Stimulated activated CD8-positive, alpha-beta memory T cell treated with anti-CD3 and anti-CD28 coated beads, Interleukin-12 subunit alpha, Interleukin-12 subunit beta, amount 100 ng/mL, for 1 hour (primary cell): ENCODE data around the gene RING1.

ENCODE experiments used
- DNase-seq: peaks from one replicate; pipeline ENCODE4 v3.0.0-alpha.2; 2020; ENCODE audit warnings: low read depth

RING1 gene

DNA sequence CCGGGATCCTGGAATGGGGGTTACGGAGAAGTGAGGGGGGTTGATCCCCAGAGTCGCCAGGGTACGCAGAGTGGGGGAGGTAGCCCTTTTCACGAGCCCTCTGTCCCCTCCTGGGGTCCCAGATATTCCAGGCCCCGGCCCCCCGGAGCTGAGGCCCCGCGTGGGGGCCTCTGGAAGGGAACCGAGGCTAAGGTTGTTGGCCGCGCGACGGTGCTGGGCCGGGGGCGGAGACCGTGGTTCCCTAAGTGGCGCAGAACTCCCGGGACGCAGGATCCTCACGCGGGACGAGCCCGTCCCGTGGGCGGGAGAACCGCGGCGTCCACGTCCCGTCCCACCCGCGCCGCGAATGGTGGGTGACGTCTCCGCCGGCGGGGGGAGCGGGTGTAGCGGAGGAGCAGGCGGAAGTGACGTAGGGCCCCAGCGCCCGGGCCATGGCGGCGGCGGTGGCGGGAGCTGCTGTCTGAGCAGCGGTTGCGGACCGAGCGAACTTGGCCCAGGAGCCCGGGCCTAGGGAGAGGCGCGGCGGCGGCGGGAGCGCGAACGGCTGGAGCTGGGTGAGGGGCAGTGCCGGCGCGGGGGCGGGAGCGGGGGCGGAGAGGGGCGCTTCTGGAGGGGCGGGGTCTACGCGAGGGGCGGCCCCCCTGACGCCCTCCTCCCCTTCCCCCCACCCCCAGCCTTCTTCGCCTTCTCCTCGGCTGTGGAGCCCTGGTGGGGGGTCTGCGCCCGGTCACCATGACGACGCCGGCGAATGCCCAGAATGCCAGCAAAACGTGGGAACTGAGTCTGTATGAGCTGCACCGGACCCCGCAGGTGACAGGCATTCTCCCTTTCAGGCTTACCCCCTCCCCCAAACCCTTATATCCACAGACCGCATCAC is at the start of gene RING1:
RING1 (plus strand) TSS at position 410 of the 877 bp plus-strand sequence; CDS start at position 733, 323 bp downstream.
- DNase-seq: peak; percentile 77

DNA sequence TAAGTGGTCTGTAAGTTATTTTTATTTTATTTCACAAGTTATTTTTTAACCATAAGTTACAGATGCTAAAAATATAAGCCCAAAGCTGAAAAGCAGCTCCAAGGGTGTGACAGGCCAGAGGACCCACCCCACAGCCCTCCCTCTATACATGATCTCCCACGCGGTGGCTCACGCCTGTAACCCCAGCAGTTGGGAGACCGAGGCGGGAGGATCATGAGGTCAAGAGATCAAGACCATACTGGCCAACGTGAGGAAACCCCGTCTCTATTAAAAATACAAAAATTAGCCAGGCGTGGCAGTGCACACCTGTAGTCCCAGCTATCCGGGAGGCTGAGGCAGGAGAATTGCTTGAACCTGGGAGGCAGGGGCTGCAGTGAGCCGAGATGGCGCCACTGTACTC is 48.2 kb upstream of the RING1 start:
- no peak for DNase-seq

DNA sequence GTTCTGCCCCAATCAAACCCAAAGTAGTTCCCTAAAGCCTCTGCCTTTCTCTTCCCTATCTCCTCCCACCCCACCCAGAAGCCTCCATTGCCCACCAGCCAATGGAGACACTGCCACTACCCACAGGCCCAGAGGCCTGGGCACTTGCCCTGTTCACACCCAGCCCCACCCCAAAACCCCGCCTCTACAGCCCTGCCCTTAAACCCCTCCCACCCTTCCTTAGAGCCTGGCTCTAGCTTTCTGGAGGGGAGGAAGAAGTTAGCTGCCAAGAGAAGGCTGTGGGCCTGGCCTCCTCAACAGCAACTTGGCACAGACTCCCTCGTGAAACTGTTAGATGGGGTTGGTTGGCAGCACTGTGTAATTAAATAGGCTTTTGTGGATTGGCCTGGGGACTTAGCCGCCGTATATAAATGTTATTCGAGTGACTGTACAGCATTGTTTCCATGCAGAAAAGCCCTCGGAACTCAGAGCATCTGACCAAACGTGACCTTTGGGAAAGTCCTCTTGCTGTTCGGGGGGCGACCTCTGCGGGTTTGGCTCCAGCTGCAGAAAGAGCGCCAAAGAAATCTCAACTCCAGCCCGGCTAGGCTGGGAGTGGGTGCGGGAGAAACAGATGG is 47.5 kb upstream of the RING1 start:
- no peak for DNase-seq

DNA sequence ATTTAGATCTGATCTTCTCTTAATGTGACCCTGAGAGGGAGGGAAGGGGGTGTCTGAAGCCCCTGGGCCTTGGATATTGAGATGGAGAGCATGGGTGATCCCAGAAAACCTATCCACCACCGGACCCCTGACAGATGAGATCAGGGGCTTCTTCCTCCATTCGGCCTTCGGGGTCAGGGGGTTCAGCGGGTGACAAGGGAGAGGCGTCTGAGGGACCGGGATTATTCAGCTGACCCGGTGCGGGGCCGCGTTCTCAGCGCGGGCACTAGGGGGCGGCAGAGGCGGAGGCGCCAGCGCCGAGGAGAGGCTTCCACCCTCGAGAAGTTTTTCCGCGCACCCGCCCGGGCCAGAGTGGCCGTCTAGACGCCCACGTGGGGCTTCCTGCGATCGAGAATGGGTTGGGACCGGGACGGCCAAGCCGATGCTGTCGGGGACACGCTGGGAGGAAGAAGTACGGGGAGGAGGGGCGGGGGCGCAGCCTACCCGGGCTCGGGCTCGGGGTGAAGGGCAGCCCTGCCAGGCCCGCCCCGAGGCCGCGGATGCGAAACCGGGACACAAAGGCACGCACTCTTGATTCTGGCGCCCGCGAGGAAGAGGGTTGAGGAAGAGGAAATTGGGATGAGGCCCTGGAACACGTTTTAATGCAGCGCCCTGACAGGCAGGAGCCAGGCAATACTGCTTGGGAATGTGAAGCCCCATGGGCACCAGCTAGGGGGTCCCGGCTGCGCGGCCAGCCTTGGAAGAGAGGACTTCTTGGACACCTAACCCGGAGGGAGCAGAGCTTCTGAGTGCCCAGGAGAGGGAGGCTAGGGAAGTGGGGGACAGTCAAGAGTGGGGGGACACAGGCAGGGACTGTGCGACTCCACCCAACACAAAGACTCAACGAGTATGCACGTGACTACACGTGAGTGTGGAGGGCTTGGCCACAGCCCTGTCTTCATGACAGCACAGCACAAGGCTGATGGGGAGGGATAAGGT is 46.7 kb upstream of the RING1 start:
- peak; percentile 73 for DNase-seq

DNA sequence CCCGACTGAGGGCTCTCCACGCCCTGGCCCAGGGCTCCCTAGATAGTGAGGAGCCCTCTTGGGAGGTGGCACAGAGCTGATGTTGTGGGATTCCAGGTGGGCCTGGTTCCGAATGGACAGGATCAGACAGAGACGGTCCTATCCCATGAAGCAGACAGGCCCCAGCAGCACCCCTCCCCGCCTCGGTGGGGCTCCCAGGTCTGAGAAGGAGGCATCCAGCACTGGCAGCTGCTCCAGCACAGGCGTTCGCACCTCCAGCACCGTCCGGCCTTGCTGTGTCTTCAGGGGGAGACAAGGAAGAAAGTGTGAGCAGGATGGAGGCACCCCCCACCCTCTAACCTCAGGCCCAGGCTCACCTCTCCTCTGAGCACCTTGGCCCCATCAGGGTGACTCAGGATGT is 44.8 kb upstream of the RING1 start:
- no peak for DNase-seq

DNA sequence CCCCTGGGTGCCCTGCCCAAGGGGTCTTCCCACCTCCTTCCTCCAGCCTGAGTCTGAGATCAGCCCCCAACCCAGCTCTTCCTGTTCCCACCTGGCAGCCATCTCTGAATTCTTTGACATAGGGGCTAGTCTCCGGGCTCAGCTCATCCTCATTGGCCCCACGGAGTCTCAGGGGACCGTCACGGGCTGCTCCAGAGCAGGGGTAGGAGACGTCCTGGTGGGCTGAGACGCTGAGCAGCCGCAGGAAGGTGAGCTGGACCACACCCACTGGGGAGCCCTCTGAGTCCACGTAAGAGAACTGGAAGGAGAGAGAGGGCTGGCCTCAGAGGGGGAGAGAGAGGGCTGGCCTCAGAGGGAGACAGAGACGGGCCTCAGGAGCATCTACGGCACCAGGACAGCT is 44.1 kb upstream of the RING1 start:
- DNase-seq: no peak

DNA sequence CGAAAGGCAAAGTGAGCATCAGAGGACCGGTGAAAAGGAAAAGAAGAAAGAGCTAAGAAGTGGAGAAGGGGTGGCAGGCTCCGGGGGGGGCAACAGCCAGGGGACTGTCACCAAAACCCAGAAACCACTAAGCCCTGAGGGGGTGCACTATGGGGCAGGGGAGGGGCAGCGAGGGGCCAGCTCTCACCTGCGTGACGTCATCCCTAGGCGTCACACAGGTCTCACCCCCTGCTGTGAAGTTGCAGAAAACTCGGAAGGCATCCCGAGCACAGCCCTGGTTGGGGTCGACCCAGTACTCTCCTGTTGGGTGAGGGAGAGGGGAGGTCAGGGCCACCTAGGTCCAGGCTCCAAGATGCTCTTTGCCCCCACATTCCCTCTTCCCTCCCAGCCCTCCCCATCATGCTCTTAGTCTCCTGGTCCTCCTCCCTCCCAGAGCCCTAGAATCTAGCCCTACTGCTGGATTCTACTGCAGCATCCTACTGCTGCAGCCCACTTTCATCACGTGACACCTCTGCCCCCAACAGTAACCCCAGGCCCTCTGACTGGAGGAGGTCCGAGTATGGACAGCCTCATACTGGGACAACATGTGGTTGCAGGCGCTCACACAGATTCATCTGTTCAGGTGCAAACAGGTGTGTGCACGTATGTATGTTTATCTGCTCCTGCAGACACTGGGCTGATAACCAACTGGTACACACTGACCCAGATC is 43.5 kb upstream of the RING1 start:
- DNase-seq: no peak

DNA sequence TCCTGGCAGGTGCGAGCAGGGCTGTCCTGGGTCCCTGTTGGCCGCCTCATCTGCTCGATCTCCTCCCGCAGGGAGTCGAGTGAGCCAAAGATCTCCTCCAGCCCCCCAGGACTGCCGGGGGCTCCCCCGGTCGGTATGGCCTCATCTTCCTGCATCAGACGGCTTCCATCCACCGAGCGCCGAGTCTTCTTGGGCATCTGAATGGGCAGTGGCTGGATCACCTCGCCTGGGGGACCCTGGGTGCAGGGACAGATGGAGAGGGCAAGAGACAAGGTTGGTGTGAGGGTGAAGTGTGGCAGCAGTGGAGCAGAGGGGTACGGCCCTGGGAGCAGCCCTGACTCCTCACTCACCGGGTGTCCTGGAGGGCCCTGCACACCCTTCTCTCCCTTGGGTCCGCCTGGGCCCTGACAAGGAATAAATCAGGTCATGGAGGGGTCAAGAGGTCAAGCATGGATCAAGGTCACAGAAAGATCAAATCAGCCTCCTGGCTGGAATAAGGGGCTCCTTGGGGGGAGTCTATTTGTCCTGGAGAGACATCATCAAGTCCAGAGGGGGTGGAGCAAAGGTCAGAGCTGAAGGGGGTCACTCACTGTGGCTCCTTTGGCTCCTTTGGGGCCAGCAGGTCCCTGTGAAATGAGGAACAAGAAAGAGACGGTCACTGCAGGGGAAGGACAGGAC is 42.6 kb upstream of the RING1 start:
- DNase-seq: no peak

DNA sequence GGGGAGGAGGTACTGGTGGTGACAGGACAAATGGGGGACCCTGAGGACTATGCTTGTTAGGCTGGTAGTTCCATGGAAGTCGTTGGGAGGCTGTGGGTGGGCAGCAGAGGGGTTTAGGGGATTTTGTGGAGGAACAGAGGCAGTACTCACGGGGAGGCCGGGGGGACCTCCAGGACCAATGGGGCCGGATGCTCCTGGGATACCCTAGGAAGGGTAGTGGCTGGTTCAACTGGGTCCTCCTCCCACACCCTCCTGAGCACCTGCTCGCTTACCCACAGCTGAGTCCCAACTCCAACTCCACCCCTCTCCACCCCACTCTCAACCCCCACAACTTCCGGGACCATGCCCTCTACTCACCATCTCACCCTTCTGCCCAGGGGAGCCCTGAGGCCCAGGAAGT is 41.9 kb upstream of the RING1 start:
- no peak for DNase-seq

DNA sequence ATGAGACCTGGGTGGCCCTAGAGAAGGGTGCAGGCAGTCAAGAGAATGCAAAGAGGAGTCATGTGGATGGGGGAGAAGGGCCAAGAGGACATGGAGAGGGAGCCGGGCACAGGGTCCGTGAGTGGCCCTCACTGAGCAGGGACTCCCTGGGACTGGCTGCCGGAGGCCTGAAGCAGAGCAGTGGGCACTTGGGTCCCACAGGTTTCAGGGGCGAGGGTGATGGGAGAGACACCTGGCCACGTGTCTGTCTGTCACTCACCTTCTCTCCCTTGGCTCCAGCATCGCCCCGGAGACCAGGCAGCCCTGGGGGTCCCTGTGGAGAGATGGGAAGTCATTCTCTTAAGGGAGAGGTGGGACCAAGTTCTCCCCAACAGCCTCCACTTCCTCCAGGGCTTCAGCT is 41.5 kb upstream of the RING1 start:
- no peak for DNase-seq

DNA sequence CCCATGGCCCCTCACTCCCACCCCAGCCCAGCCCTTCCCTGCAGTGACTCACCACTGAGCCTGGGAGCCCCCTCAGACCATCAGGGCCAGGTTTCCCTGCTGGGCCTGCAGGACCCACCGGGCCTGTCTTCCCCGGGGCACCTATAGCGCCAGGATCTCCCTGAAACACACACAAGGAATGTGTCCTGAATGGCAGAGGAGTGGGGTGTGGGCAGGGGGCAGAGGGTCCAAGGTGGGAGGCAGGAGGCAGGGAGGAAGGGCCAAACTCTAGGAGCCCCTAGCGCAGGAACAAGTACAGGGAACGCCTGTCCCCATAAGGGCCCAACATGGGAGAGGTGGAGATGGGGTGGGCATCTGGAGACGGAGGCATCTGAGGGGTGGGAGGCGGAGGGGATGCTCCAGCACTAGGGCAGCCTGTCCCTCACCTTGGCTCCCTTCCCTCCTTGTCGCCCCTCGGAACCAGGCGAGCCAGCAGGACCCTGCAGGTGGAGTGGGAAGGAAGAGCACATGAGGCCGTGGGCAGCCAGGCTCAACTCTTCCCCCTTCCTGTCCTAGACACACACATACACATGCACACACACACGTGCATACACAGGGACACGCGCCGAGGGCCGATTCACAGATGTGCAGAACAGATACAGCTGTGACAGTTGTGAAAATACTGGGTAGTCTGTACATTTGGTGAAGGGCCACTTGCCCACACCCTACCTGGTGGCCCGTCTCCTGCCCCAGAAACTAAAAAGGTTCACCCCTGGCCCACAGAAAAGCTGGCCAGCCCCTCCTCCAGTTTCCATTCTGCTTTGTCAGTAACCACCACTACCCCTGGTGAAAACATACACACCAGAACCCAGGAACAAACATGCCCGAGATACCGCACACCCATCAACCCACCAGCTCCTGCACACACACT is 40.7 kb upstream of the RING1 start:
- DNase-seq: no peak

DNA sequence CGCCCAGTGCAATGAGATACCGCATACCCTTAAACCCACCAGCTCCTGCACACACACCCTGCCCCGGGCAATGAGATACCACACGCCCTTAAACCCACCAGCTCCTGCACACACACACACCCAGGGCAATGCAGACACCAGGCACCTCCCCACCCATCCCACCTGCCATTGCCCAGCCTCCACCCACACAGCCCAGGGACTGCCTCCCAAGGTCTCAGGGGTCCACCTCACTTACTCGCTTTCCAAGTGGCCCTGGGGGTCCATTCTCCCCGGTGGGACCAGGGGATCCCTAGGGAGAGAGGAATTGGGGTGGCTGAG is 40.1 kb upstream of the RING1 start:
- no peak for DNase-seq

DNA sequence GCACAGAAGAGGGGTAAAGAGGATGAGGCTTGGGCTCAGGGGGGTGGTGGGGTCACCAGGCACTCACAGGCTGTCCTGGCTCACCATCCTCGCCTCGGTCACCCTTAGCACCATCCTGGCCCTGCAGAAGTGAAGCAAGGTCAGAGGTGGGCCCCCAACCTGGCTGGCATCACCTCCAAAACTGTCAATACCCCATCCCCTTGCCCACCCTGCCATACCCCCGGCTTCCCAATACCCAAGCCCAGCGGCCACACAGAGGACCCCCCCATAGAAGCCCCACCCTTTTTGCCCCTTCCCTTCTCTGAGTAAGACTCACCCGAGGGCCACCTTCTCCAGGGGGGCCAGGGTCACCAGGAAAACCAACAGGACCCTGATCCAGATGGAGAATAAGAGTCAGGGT is 39.7 kb upstream of the RING1 start:
- DNase-seq: no peak

DNA sequence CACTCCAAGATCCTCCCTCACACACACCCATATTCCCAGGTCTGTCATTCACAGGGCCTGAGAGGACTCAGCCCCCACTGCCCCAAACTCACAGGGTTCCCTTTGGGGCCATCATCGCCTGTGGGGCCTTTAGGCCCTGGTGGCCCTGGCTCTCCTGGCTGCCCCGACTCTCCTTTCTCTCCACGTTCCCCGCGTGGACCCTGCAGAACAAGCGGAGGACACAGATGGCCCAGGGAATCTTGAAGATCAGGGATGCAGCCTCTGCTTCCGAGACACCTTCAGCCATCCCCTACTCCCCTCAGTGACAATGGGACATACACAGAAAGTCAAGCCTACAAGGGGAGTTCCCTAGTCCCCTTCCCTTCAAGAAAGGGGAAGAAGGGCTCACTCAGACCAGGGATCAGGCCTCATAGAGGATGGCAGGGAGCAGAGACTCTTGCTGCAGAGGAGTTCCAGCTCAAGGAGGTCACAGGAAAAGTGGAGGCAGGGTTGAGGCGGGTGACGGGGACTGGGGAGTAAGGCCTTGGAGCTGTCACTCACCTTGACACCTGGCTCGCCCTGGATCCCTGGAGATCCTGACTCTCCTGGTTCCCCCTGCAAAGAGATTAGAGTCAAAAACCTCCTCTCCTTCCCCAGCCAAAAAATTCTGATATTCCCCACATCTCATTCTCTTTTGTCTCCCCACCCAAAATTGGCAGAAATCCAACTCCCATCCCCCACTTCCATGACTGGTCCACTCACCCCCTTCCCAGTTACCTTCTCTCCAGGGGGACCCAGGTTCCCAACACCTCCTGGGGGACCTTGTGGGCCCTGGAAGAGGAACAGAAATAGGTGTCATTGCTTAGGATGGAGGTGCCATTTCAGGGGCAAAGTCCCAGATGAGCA is 38.8 kb upstream of the RING1 start:
- no peak for DNase-seq

DNA sequence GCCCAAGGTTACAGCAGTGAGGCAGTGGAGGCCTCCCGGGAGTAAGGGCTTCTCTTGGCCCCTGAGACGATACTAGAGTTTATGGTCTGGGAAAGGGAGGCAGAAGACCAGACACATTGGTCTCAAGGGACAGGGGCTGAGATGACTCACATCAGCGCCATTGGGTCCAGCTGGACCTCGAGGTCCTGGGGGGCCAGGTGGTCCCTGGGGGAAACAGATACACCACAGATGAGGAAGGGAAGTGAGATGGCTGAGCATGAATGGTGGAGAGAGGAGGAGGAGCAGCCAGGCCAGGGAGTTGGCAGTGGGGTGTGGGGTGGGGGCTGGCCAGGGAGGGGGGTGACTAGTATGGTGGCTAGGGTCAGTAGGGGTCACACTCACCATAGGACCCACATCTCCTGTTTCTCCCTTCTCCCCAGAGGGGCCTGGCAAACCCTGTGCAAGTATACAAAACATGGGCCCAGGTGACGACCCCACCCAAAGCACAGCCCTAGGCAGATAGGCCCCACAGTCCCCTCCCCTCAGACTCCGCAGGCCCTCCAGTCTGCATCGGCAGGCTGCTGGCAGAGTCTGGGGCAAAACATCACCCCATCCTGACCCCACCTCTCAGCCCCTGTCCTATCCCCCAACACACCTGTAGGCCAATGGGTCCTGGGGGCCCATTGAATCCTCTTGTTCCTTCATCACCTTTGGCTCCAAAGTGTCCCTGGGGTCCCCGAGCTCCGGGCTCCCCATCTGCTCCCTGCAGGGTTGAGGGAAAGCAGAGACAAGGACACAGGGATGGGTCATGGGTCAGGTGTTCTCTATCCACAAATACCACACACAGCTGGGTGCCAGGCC is 37.9 kb upstream of the RING1 start:
- no peak for DNase-seq

DNA sequence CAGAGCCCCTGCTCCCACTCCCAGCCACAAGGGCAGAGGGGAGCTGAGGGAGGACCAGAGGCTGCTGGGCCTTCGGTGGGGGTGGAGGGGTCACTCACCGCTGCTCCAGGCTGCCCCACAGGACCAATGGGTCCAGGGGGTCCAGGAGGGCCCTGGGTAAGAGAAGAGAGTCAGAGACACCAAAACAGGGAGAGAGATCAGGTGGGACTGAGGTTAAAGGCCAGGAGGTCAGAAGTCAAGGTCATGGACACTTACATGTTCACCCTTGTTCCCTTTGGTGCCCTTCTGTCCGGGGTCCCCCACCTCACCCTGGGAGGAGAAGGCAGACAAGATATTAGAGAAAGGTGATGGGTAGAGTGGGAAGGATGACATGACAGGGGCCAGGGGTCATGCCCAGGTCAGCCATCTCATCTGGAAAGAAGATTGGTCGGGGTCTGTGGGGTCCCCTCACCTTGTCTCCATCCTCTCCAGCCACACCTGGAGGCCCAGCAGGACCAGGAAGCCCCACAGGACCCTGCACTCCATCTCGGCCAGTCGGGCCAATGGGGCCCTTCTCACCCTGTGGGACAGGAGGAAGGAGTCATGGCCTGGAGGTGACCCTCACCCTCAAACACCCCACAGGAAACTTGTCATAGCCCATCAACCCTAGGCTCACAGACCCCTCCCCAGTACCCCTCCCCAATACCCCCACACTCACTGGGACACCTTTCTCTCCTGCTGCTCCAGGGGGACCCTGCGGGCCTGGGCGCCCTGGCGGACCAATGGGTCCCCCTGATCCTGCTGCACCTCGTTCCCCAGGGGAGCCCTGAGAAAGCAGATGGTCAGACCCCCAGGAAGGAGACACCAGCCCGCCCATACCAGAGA is 37.1 kb upstream of the RING1 start:
- no peak for DNase-seq
